HEK293T (cell line): ENCODE data around the gene MCOLN1.

ENCODE experiments used
- FOXA1 ChIP-seq: fragments of 450-650 bp; IDR thresholded peaks from 2 replicates; pipeline ENCODE4 v1.6.1; 2016; ENCODE audit warnings: mild to moderate bottlenecking
- TARDBP ChIP-seq: fragments of 450-650 bp; IDR thresholded peaks from 2 replicates; pipeline ENCODE4 v1.6.1; 2016

GRCh38 chr19:7477758-7478157 lies 44.7 kb upstream of the MCOLN1 start:
- TF ChIP-seq FOXA1 (no peak), TARDBP (no peak)
